NCI-H2107 treated with DMSO at 0.1 percent for 48 hours (cell line): Measurements from ENCODE around the gene USP25.
"Not testable (repeated sequence)": the region's sequence is repeated elsewhere in the genome, so short reads cannot be mapped to it uniquely, and the experiment has no call there.

Source experiments
- DNase-seq: peaks from one replicate; lab custom pipeline; 2025; ENCODE audit not compliant: unreplicated experiment; lab: John Stamatoyannopoulos, UW

The USP25 gene

GRCh38 chr21:15732290-15732995, 2.7 kb downstream of the USP25 start:
- DNase-seq, result peak; percentile 39

GRCh38 chr21:15732996-15733329, 3.2 kb downstream of the USP25 start:
- DNase-seq, result no peak

- no peak for DNase-seq
Measured at GRCh38 chr21:15735409-15735808, 5.6 kb downstream of the USP25 start.

- not testable (repeated sequence) for DNase-seq
Measured at GRCh38 chr21:15735931-15736330, 6.1 kb downstream of the USP25 start.

- DNase-seq, result not testable (repeated sequence)
Measured at GRCh38 chr21:15738779-15739178, 9.0 kb downstream of the USP25 start.

- no peak for DNase-seq
Measured at GRCh38 chr21:15740383-15740782, 10.6 kb downstream of the USP25 start.

- DNase-seq, result no peak
Measured at GRCh38 chr21:15741510-15741909, 11.7 kb downstream of the USP25 start.

GRCh38 chr21:15742052-15742670, 12.4 kb downstream of the USP25 start:
- no peak for DNase-seq

GRCh38 chr21:15742694-15743093, 12.9 kb downstream of the USP25 start:
- no peak for DNase-seq

GRCh38 chr21:15743593-15743992, 13.8 kb downstream of the USP25 start:
- no peak for DNase-seq

GRCh38 chr21:15744926-15745325, 15.1 kb downstream of the USP25 start:
- DNase-seq, result no peak

GRCh38 chr21:15748586-15748985, 18.8 kb downstream of the USP25 start:
- DNase-seq, result no peak

GRCh38 chr21:15749082-15749860, 19.5 kb downstream of the USP25 start:
- DNase-seq, result no peak

GRCh38 chr21:15749861-15750159, 20.0 kb downstream of the USP25 start:
- no peak for DNase-seq

GRCh38 chr21:15751037-15751436, 21.3 kb downstream of the USP25 start:
- no peak for DNase-seq

- no peak for DNase-seq
Measured at GRCh38 chr21:15751546-15751945, 21.8 kb downstream of the USP25 start.

GRCh38 chr21:15752763-15753407, 23.1 kb downstream of the USP25 start:
- DNase-seq, result no peak

GRCh38 chr21:15753741-15754140, 24.0 kb downstream of the USP25 start:
- DNase-seq, result no peak

- no peak for DNase-seq
Measured at GRCh38 chr21:15754640-15755039, 24.9 kb downstream of the USP25 start.

- no peak for DNase-seq
Measured at GRCh38 chr21:15755125-15755524, 25.3 kb downstream of the USP25 start.

- no peak for DNase-seq
Measured at GRCh38 chr21:15759469-15759868, 29.7 kb downstream of the USP25 start.
